ENCODE results near the gene ITPKB. TPM values are rescaled to one million over a fixed set of nuclear protein-coding genes. Genes with fewer than 3 reads are reported as not detected.
A peak's percentile ranks its signal among the peaks of the same experiment; 100 is the strongest.

The ITPKB gene
- total RNA-seq, 6 experiments from 2014 or later = 1.7 to 3.0 (median 2.2) TPM

DNA sequence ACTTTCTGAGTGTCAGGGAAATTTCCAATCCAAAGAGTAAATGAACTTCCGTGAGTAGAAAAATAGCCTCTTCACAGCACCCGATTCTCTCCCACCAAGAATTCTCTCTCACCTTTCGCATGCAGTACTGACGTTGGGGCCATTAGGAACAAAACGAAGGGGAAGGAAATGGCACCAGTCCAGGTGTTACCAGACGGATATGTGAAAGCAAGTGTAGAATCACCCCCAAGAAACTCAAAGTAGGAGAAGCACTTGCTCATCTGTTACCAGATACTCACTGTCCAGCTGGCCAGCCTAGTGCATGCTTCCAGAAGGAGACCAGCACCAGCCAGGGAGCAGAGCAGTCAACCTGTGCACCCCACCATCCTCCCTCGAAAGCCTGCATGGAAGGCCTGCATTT lies 55.1 kb downstream of the ITPKB start:
- H3K27ac Mint-ChIP-seq = no peak overlapping the region
- no peaks in the 10 kb centered on the region for H3K9me3 Mint-ChIP-seq
- TF ChIP-seq, protein P1, sequence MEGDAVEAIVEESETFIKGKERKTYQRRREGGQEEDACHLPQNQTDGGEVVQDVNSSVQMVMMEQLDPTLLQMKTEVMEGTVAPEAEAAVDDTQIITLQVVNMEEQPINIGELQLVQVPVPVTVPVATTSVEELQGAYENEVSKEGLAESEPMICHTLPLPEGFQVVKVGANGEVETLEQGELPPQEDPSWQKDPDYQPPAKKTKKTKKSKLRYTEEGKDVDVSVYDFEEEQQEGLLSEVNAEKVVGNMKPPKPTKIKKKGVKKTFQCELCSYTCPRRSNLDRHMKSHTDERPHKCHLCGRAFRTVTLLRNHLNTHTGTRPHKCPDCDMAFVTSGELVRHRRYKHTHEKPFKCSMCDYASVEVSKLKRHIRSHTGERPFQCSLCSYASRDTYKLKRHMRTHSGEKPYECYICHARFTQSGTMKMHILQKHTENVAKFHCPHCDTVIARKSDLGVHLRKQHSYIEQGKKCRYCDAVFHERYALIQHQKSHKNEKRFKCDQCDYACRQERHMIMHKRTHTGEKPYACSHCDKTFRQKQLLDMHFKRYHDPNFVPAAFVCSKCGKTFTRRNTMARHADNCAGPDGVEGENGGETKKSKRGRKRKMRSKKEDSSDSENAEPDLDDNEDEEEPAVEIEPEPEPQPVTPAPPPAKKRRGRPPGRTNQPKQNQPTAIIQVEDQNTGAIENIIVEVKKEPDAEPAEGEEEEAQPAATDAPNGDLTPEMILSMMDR (IDR thresholded peaks at IDR 0.05) = no peak
- DNase-seq = no peak
- H3K36me3 Mint-ChIP-seq (ENCODE audit: low read depth) = no peaks in the 10 kb centered on the region
- peaks cover 25% of the 10 kb centered on the region for H3K27me3 Mint-ChIP-seq (ENCODE audit: insufficient read depth)
- H3K4me3 Mint-ChIP-seq = no peak overlapping the region
- peaks cover 21% of the 10 kb centered on the region for H3K4me1 Mint-ChIP-seq (ENCODE audit: low read depth)

DNA sequence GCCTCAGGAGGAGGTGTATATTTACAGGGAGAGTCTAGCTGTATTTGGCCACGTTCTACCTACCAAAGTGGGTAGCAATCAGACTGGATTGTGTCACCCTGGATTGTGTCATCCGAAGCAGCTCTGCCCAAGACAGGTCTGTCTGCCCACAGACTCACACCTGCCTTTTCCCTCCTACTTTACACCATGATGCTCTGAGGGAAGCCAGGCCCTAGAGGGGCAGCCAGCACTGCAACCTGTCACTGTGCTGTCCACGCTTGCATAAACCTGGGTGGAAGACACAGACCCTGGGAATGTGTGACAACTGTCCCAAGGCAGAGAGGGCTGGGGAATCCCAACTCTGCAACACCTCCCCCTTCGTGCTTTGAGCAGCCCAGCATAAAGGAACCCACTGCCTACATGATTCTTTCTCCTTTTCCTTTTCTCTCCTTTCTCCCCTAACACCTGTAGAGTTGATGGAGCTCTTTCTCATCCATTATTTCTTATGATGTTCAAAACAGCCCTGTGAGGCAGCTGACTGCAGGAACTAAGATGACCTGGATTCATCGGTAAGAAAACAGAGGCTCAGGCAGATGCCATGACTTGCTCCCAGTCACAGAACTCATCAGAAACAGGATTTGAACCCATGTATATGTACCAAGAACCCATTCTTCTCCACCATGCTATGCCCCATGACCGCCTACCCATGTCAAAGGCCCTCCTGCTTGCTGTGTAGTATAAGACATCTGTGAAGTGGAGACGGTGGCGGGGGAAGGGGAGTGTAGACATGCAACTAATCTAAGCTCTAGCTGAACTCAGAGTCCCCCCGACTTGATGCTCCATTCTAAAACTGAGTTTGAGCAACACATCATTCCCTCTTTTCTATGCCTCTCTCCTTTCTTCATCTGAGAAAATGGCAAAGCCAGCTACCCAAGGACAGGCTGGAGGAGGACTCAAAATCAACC lies 55.9 kb downstream of the ITPKB start:
- Mint-ChIP-seq H3K27ac (no peak overlapping the region), H3K4me1 (ENCODE audit: low read depth) (peaks cover 22% of the 10 kb centered on the region), H3K27me3 (ENCODE audit: insufficient read depth) (peaks cover 24% of the 10 kb centered on the region), H3K9me3 (no peaks in the 10 kb centered on the region), H3K36me3 (ENCODE audit: low read depth) (no peaks in the 10 kb centered on the region), H3K4me3 (no peak overlapping the region)
- no peak for DNase-seq
- TF ChIP-seq, protein P1 (IDR thresholded peaks at IDR 0.05) = no peak

DNA sequence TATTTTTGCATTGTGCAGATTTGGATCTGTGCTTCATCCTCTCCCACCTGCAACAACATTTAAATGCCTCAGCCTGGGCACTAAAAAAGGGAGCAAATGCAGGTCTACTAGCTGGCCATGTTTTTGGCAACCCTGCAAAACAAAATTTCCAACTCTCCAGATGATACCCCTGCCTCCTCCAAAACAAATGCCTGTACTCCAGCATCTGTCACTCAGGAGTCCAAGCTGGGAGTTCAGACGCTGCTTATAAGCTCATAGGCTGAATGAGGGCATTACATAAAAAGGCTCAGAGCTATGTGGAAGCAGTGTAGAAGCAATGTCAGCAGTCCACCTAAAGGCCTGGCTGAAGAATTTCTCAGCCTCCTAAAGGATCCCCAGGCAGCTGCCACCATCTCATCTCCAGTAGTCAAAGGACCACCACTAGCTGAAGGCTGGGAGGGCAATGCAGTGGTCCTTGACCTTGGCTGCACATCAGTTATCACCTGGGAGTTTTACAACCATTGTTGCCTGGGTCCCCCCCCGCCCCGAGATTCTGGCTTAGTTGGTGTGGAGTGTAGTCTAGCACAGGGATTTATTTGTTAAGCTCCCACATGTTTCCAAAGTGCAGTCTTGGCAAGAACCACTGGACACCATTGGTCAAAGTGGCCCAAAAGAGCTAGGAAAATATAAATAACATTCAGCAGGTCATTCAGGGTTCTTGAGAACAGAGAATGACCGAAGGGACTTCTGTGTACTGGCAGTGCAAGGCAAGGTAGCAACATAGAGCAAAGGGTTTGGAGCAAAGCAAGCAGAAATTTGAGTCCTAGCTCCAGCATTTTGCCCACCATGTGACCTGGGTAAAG lies 57.2 kb downstream of the ITPKB start:
- TF ChIP-seq, protein P1 (IDR thresholded peaks at IDR 0.05) = no peak
- Mint-ChIP-seq H3K9me3 (no peaks in the 10 kb centered on the region), H3K4me1 (ENCODE audit: low read depth) (peaks cover 32% of the 10 kb centered on the region), H3K4me3 (no peak overlapping the region), H3K27ac (no peak overlapping the region), H3K27me3 (ENCODE audit: insufficient read depth) (peaks cover 19% of the 10 kb centered on the region), H3K36me3 (ENCODE audit: low read depth) (no peaks in the 10 kb centered on the region)
- DNase-seq = no peak

DNA sequence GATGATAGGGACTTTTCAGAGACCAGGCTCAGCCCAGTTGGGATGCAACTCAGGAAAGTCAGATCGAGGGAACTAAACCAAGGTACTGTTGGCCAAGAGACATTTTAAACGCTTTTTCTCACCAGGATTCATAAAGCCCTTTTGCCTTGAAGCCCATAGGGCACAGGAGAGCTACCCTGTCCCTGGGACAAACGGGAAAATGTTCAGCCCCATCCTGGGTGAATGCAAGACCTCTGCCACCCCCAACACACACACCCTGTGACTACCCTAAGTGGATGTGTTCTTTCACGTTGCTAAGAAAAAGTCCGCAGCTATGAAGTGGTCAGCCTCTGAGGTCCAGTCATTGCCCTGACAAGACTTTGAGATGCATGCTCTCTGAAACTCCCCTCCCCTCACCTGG lies 58.4 kb downstream of the ITPKB start:
- no peaks in the 10 kb centered on the region for H3K9me3 Mint-ChIP-seq
- TF ChIP-seq, protein P1 (IDR thresholded peaks at IDR 0.05) = no peak
- H3K4me1 Mint-ChIP-seq (ENCODE audit: low read depth) = peaks cover 40% of the 10 kb centered on the region
- H3K27ac Mint-ChIP-seq = no peak overlapping the region
- H3K36me3 Mint-ChIP-seq (ENCODE audit: low read depth) = no peaks in the 10 kb centered on the region
- H3K4me3 Mint-ChIP-seq = peak overlapping the region; percentile 78; the same call in 1 of the 2 replicates
- H3K27me3 Mint-ChIP-seq (ENCODE audit: insufficient read depth) = peaks cover 13% of the 10 kb centered on the region
- DNase-seq = no peak

DNA sequence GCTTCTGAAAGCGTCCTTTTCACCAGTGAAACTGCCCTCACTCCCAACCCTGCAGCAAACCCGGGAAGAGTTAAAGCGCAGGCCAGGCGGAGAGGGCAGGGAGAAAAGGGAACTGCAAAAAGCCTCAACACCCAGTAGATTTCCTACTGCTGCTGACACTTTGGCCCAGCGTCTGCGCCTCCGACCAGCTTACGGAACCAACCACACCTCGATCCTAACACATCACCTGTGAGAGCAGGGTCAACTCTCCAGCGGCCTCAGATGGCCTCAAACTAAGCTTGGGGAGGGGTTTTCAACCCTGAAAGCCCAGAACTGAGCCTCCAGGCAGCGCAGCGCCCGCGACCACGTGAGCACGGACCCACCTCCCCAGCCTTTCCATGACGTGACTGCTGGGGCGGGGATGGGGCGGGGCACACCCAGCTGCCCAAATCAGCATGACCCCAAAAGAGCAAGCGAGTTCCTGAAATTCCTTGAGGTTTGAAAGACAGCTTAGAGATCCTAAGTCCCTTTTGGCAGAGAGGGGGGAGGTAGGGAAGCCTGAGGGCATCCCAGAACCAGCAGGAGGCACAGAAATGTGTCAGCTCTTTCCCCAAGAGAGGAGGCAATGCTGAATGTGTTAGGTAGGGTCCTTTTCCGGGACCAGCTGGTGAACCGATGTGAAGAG lies 59.1 kb downstream of the ITPKB start:
- no peaks in the 10 kb centered on the region for H3K36me3 Mint-ChIP-seq (ENCODE audit: low read depth)
- H3K9me3 Mint-ChIP-seq = no peaks in the 10 kb centered on the region
- TF ChIP-seq, protein P1 (IDR thresholded peaks at IDR 0.05) = no peak
- peaks cover 40% of the 10 kb centered on the region for H3K4me1 Mint-ChIP-seq (ENCODE audit: low read depth)
- peak overlapping the region; percentile 78 for H3K4me3 Mint-ChIP-seq
- H3K27ac Mint-ChIP-seq = peak overlapping the region; percentile 67
- DNase-seq = peak; percentile 25
- peaks cover 13% of the 10 kb centered on the region for H3K27me3 Mint-ChIP-seq (ENCODE audit: insufficient read depth)
